Activated naive CD4-positive, alpha-beta T cell treated with anti-CD3 and anti-CD28 coated beads for 36 hours (primary cell): Measurements from ENCODE around the gene VASP. TPM values are rescaled to one million over a fixed set of nuclear protein-coding genes. Genes with fewer than 3 reads are reported as not detected.

Source experiments
- CTCF ChIA-PET: fragments of 350-600 bp; sonication (Branson Sonifier 250); formaldehyde crosslinking; loops from one replicate; lab custom pipeline; 2021; ENCODE audit warnings: antibody characterized with exemption; lab: Charles Lee
- DNase-seq: peaks from one replicate; pipeline ENCODE4 v3.0.0-alpha.2; 2020
- H3K27ac Mint-ChIP-seq: one replicate; pipeline ENCODE4 v1.8.0; 2021; ENCODE audit warnings: mild to moderate bottlenecking, mixed read lengths
- H3K27me3 Mint-ChIP-seq: one replicate; pipeline ENCODE4 v1.8.0; 2021; ENCODE audit warnings: low read depth, mixed read lengths
- H3K36me3 Mint-ChIP-seq: one replicate; pipeline ENCODE4 v1.8.0; 2021; ENCODE audit warnings: low read depth, mixed read lengths
- H3K4me1 Mint-ChIP-seq: one replicate; pipeline ENCODE4 v1.8.0; 2021; ENCODE audit warnings: low read depth, mixed read lengths
- H3K4me3 Mint-ChIP-seq: one replicate; pipeline ENCODE4 v1.8.0; 2021; ENCODE audit warnings: mild to moderate bottlenecking, moderate library complexity, mixed read lengths
- H3K9me3 Mint-ChIP-seq: one replicate; pipeline ENCODE4 v1.8.0; 2021; ENCODE audit warnings: mixed read lengths
- intact Hi-C: fragments of 100-400 bp; cut with micrococcal nuclease; formaldehyde crosslinking; loops from one replicate; pipeline ENCODE4 v1.15.1; 2023
- total RNA-seq, 2 experiments: library from RNA; stranded (reverse); gene quantifications; one replicate each; pipeline ENCODE4 v1.2.3, GENCODE V29; 2021

Gene VASP
- total RNA-seq, 2 experiments from 2014 or later = 94.5 to 99.6 TPM

DNA sequence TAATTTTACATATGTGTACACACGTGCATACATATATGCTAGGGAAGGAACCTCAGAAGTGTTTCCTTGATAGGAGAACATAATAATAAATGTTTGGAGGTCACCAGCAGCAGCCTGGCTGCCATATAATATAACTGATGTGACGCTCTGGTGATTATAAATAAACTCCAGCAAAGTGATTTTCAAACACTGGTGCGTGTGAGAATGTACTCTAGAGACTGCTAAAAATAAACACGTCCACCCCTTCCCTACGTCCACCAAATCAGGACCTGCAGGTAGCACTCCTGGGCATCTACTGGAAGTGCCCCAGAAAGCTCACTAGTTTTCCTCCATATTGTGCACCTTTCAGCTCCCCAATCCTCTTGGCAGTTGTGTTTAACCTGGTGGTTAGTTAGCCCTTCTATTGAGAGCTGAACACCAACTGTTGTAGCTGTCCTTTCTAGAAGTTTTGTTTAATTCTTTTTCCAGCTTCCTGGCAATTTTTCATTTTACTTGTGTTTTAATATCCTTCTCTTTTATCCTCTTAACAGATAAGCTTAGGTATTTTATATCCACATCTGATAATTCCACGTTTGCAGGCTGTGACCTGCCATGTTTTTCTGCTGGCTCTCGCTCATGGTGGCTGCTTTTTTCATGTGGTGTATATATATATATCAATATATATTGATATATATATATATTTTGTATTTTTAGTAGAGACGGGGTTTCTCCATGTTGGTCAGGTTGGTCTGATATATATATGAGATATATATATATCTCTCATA, 64.4 kb downstream of the VASP start:
- Mint-ChIP-seq H3K36me3 (no peaks in the 10 kb centered on the region), H3K27ac (no peak overlapping the region), H3K4me3 (no peak overlapping the region), H3K27me3 (no peaks in the 10 kb centered on the region), H3K4me1 (peaks cover 17% of the 10 kb centered on the region), H3K9me3 (no peaks in the 10 kb centered on the region)
- CTCF ChIA-PET = interaction anchor here (1.0 to 1.5 kb wide), 3 partner anchors 9 to 18 kb away, joined by 3 to 8 read pairs (median 3); no protein-coding TSS in a partner anchor
- no peak for DNase-seq
- intact Hi-C loops = loop anchor here (2.0 kb wide), 1 partner anchor 75 kb away; the partner anchor contains the start of gene RTN2

DNA sequence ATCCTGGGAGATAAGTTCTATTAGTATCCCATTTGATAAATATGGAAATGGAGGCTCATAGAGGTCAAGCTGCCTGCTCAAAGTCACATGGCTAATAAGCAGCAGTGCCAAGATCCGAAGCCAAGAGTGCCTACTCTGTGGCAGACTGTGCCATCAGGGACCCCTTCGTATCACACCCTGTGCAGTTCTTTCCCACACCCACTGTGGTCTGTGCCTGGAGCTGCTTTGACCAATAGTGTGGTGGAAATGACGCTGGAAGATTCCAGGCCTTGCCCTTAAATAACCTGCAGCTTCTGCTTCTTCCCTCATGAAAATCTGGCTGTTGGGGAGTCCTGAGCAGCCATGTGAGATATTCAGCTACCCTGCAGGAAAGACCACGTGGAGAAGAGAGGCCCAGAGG, 67.2 kb downstream of the VASP start:
- peaks cover 20% of the 10 kb centered on the region for H3K4me1 Mint-ChIP-seq
- intact Hi-C loops = no loop called here
- H3K4me3 Mint-ChIP-seq = no peak overlapping the region

GRCh38 chr19:45575216-45575615, 67.9 kb downstream of the VASP start:
- Mint-ChIP-seq H3K4me1 (peaks cover 14% of the 10 kb centered on the region), H3K27ac (no peak overlapping the region), H3K4me3 (no peak overlapping the region), H3K36me3 (no peaks in the 10 kb centered on the region), H3K9me3 (no peaks in the 10 kb centered on the region), H3K27me3 (no peaks in the 10 kb centered on the region)
- CTCF ChIA-PET = no interaction called here
- intact Hi-C loops = no loop called here
- no peak for DNase-seq

More for the DNA sequence above, 67.2 kb downstream of the VASP start:
- Mint-ChIP-seq H3K9me3 (no peaks in the 10 kb centered on the region), H3K36me3 (no peaks in the 10 kb centered on the region), H3K27ac (no peak overlapping the region), H3K27me3 (no peaks in the 10 kb centered on the region)
- CTCF ChIA-PET = no interaction called here
- no peak for DNase-seq

Other genes starting within 250 kb of the VASP start
- gene CKM, start 184.6 kb upstream of the VASP start, total RNA-seq = not detected
- not detected for gene KLC3, start 166.7 kb upstream of the VASP start, total RNA-seq
- 10 to 100 TPM; 20.6 to 22.9 TPM for gene ERCC2, start 136.9 kb upstream of the VASP start, total RNA-seq
- 1 to 10 TPM; 4.0 to 4.8 TPM for gene PPP1R13L, start 102.4 kb upstream of the VASP start, total RNA-seq
- 1 to 10 TPM; 7.4 to 7.6 TPM for gene POLR1G, start 100.8 kb upstream of the VASP start, total RNA-seq
- gene ERCC1, start 83.6 kb upstream of the VASP start, total RNA-seq = 10 to 100 TPM; 28.9 to 30.7 TPM
- 1 to 10 TPM; 8.0 to 8.7 TPM for gene FOSB, start 39.5 kb upstream of the VASP start, total RNA-seq
- under 1 TPM; 0.69 to 0.84 TPM for gene RTN2, start 10.4 kb upstream of the VASP start, total RNA-seq
- gene PPM1N, start 9.0 kb upstream of the VASP start, total RNA-seq = 1 to 10 TPM; 2.3 to 2.5 TPM
- 10 to 100 TPM; 12.4 to 12.7 TPM for gene OPA3, start 77.3 kb downstream of the VASP start, total RNA-seq
- not detected for gene GPR4, start 94.7 kb downstream of the VASP start, total RNA-seq
- gene EML2, start 131.9 kb downstream of the VASP start, total RNA-seq = 100 to 1,000 TPM; 145 to 159 TPM
- gene GIPR, start 160.7 kb downstream of the VASP start, total RNA-seq = 1 to 10 TPM; 1.8 to 2.3 TPM
- 100 to 1,000 TPM; 976 to 988 TPM for gene SNRPD2, start 184.5 kb downstream of the VASP start, total RNA-seq
- 10 to 100 TPM; 12.0 to 14.1 TPM for gene QPCTL, start 185.2 kb downstream of the VASP start, total RNA-seq
- gene FBXO46, start 223.4 kb downstream of the VASP start, total RNA-seq = 10 to 100 TPM; 21.8 to 23.2 TPM
- not detected for gene MEIOSIN, start 226.0 kb downstream of the VASP start, total RNA-seq